Activated CD8-positive, alpha-beta T cell treated with anti-CD3 and anti-CD28 coated beads for 36 hours (primary cell): ENCODE measurements around the gene PCDHGA7. TPM values are rescaled to one million over a fixed set of nuclear protein-coding genes. Genes with fewer than 3 reads are reported as not detected.
"Not testable (repeated sequence)": the region's sequence is repeated elsewhere in the genome, so short reads cannot be mapped to it uniquely, and the experiment has no call there.

Source experiments
- ATAC-seq: fragments of 200-7000 bp; cut with Tn5 transposase; one replicate; pipeline ENCODE4 v1.10.0; 2021; ENCODE audit warnings: mild to moderate bottlenecking, moderate library complexity
- CTCF ChIA-PET: fragments of 350-600 bp; sonication (Branson Sonifier 250); formaldehyde crosslinking; loops from one replicate; lab custom pipeline; 2021; ENCODE audit warnings: antibody characterized with exemption; lab: Charles Lee
- POLR2A ChIA-PET: fragments of 350-600 bp; sonication (Branson Sonifier 250); formaldehyde crosslinking; loops from one replicate; lab custom pipeline; 2021; ENCODE audit warnings: antibody characterized with exemption; lab: Charles Lee
- DNase-seq: peaks from one replicate; pipeline ENCODE4 v3.0.0-alpha.2; 2020
- H3K27ac Mint-ChIP-seq: one replicate; pipeline ENCODE4 v1.8.0; 2021; ENCODE audit warnings: mild to moderate bottlenecking, mixed read lengths
- H3K27me3 Mint-ChIP-seq: one replicate; pipeline ENCODE4 v1.8.0; 2021; ENCODE audit warnings: mixed read lengths
- H3K36me3 Mint-ChIP-seq: one replicate; pipeline ENCODE4 v1.8.0; 2021; ENCODE audit warnings: low read depth, mixed read lengths
- H3K4me1 Mint-ChIP-seq: one replicate; pipeline ENCODE4 v1.8.0; 2021; ENCODE audit warnings: low read depth, mixed read lengths
- H3K4me3 Mint-ChIP-seq: one replicate; pipeline ENCODE4 v1.8.0; 2021; ENCODE audit warnings: mild to moderate bottlenecking, moderate library complexity, mixed read lengths
- H3K9me3 Mint-ChIP-seq: one replicate; pipeline ENCODE4 v1.8.0; 2021; ENCODE audit warnings: mixed read lengths
- intact Hi-C: fragments of 100-400 bp; cut with micrococcal nuclease; formaldehyde crosslinking; loops from one replicate; pipeline ENCODE4 v1.10.0; 2022
- total RNA-seq, 2 experiments: library from RNA; stranded (reverse); gene quantifications; one replicate each; pipeline ENCODE4 v1.2.3, GENCODE V29; 2021
- TF ChIP-seq, protein P1 (sequence below): fragments of 200-600 bp; IDR thresholded peaks from one replicate; pipeline ENCODE4 v1.8.0; 2022; ENCODE audit warnings: antibody characterized with exemption, mild to moderate bottlenecking

PCDHGA7 gene
- total RNA-seq, 2 experiments from 2014 or later = not detected

DNA sequence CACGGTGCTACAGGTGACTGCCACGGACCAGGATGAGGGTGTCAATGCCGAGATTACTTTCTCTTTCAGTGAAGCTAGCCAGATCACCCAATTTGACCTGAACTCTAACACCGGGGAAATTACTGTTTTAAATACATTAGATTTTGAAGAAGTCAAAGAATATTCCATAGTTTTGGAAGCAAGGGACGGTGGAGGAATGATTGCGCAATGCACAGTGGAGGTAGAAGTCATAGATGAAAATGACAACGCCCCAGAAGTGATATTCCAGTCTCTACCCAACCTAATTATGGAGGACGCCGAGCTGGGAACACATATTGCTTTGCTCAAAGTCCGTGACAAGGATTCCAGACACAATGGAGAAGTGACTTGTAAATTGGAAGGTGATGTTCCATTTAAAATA lies 6.1 kb downstream of the PCDHGA7 start:
- TF ChIP-seq, protein P1, sequence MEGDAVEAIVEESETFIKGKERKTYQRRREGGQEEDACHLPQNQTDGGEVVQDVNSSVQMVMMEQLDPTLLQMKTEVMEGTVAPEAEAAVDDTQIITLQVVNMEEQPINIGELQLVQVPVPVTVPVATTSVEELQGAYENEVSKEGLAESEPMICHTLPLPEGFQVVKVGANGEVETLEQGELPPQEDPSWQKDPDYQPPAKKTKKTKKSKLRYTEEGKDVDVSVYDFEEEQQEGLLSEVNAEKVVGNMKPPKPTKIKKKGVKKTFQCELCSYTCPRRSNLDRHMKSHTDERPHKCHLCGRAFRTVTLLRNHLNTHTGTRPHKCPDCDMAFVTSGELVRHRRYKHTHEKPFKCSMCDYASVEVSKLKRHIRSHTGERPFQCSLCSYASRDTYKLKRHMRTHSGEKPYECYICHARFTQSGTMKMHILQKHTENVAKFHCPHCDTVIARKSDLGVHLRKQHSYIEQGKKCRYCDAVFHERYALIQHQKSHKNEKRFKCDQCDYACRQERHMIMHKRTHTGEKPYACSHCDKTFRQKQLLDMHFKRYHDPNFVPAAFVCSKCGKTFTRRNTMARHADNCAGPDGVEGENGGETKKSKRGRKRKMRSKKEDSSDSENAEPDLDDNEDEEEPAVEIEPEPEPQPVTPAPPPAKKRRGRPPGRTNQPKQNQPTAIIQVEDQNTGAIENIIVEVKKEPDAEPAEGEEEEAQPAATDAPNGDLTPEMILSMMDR = no peak
- CTCF ChIA-PET = interaction anchor here (0.8 to 1.5 kb wide), 3 partner anchors 19 to 123 kb away, joined by 3 to 5 read pairs (median 4); partner anchors contain the start of genes PCDHGA11 and PCDHGB3
- Mint-ChIP-seq H3K9me3 (peaks cover 36% of the 10 kb centered on the region), H3K4me1 (peaks cover 2% of the 10 kb centered on the region), H3K36me3 (peaks cover 17% of the 10 kb centered on the region), H3K27ac (no peak overlapping the region), H3K4me3 (no peak overlapping the region), H3K27me3 (peaks cover 68% of the 10 kb centered on the region)
- POLR2A ChIA-PET = no interaction called here
- ATAC-seq (no peak), DNase-seq (no peak)
- intact Hi-C loops = no loop called here

DNA sequence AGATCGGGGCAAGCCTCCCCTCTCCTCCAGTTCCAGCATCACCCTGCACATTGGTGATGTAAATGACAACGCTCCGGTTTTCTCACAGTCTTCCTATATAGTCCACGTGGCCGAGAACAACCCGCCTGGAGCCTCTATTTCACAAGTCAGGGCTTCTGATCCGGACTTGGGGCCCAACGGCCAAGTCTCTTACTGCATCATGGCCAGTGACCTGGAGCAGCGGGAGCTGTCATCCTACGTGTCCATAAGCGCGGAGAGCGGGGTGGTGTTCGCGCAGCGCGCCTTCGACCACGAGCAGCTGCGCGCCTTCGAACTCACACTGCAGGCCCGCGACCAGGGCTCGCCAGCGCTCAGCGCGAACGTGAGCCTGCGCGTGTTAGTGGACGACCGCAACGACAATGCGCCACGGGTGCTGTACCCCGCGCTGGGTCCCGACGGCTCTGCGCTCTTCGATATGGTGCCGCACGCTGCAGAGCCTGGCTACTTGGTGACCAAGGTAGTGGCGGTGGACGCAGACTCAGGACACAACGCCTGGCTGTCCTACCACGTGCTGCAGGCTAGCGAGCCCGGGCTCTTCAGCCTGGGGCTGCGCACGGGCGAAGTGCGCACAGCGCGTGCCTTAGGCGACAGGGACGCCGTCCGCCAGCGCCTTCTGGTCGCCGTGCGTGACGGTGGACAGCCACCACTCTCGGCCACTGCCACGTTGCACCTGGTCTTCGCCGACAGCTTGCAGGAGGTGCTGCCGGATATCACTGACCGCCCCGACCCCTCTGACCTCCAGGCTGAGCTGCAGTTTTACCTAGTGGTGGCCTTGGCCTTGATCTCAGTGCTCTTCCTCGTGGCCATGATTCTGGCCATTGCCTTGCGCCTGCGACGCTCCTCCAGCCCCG lies 6.9 kb downstream of the PCDHGA7 start:
- POLR2A ChIA-PET = no interaction called here
- H3K27ac Mint-ChIP-seq = no peak overlapping the region
- no peak overlapping the region for H3K4me3 Mint-ChIP-seq
- no peak for ATAC-seq
- peaks cover 2% of the 10 kb centered on the region for H3K4me1 Mint-ChIP-seq
- no peak for DNase-seq
- peaks cover 41% of the 10 kb centered on the region for H3K9me3 Mint-ChIP-seq
- H3K36me3 Mint-ChIP-seq = peaks cover 20% of the 10 kb centered on the region
- TF ChIP-seq, protein P1 = no peak
- CTCF ChIA-PET = interaction anchor here (0.7 to 1.5 kb wide), 9 partner anchors 15 to 202 kb away, joined by 3 to 5 read pairs (median 3); partner anchors contain the start of genes PCDHGA11, PCDHGA3, PCDHGB3 and PCDHGB6
- intact Hi-C loops = no loop called here
- peaks cover 67% of the 10 kb centered on the region for H3K27me3 Mint-ChIP-seq

DNA sequence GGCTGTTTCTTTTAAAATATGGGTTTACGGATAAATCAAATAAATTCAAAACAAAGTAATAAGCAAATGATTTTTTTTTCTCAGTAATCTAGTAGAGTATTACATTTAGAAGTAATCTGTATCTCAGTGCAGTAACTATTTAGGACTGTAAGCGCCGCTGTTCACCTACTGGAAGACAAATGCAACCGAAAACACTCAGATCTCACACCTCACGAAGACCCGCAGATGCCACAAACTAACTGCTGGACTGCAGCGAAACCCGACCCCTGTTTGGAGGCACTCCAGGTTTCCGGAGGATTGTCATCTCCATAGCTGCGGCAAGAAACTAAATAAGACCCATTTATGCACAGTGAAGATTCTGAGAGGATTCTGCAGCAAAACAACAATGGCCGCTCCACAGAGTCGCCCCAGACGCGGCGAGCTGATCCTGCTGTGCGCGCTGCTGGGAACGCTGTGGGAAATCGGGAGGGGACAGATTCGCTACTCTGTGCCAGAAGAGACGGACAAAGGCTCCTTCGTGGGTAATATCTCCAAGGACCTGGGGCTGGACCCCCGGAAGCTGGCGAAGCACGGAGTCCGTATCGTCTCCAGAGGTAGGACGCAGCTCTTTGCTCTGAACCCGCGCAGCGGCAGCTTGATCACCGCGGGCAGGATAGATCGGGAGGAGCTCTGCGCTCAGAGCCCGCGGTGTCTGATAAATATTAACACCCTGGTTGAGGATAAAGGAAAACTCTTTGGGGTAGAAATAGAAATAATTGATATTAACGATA lies 10.1 kb downstream of the PCDHGA7 start, which contains the start of gene PCDHGA8:
Gene PCDHGA8, plus strand, starts transcription at position 205 of the 770 bp plus-strand sequence. Its CDS starts 181 bp downstream, at position 386.
- Mint-ChIP-seq H3K9me3 (peaks cover 31% of the 10 kb centered on the region), H3K4me1 (peaks cover 2% of the 10 kb centered on the region), H3K27me3 (peaks cover 57% of the 10 kb centered on the region), H3K36me3 (peaks cover 19% of the 10 kb centered on the region), H3K27ac (no peak within 1 kb of the TSS), H3K4me3 (no peak within 1 kb of the TSS)
- ChIA-PET CTCF (interaction anchor here (1.0 to 2.2 kb wide), 9 partner anchors 15 to 206 kb away, joined by 3 to 9 read pairs (median 3); partner anchors contain the start of genes PCDHB9, PCDHGA1, PCDHGA10 and PCDHGA11), POLR2A (no interaction called here)
- no peak for ATAC-seq
- no peak for DNase-seq
- intact Hi-C loops = no loop called here
- TF ChIP-seq, protein P1 = peak; percentile 33

DNA sequence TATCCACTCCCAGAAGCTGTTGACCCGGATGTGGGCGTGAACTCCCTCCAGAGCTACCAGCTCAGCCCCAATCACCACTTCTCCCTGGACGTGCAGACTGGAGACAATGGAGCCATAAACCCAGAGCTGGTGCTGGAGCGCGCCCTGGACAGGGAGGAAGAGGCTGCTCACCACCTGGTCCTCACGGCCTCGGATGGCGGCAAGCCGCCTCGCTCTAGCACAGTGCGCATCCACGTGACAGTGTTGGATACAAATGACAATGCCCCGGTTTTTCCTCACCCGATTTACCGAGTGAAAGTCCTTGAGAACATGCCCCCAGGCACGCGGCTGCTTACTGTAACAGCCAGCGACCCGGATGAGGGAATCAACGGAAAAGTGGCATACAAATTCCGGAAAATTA lies 10.7 kb downstream of the PCDHGA7 start:
- TF ChIP-seq, protein P1 = no peak

DNA sequence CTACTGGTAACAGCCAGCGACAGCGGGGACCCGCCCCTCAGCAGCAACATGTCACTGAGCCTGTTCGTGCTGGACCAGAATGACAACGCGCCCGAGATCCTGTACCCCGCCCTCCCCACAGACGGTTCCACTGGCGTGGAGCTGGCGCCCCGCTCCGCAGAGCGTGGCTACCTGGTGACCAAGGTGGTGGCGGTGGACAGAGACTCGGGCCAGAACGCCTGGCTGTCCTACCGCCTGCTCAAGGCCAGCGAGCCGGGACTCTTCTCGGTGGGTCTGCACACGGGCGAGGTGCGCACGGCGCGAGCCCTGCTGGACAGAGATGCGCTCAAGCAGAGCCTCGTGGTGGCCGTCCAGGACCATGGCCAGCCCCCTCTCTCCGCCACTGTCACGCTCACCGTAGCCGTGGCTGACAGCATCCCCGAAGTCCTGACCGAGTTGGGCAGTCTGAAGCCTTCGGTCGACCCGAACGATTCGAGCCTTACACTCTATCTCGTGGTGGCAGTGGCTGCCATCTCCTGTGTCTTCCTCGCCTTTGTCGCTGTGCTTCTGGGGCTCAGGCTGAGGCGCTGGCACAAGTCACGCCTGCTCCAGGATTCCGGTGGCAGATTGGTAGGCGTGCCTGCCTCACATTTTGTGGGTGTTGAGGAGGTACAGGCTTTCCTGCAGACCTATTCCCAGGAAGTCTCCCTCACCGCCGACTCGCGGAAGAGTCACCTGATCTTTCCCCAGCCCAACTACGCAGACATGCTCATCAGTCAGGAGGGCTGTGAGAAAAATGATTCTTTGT lies 12.1 kb downstream of the PCDHGA7 start:
- ATAC-seq, DNase-seq, H3K27ac Mint-ChIP-seq, H3K4me1 Mint-ChIP-seq, POLR2A ChIA-PET, H3K4me3 Mint-ChIP-seq, intact Hi-C loops: not testable (repeated sequence)
- Mint-ChIP-seq H3K36me3 (peaks cover 23% of the 10 kb centered on the region), H3K9me3 (peaks cover 29% of the 10 kb centered on the region), H3K27me3 (peaks cover 55% of the 10 kb centered on the region)
- CTCF ChIA-PET = interaction anchor here (3.6 kb wide), 1 partner anchor 19 kb away, joined by 19 read pairs; the partner anchor contains the start of gene PCDHGA10

More for the DNA sequence above, 10.7 kb downstream of the PCDHGA7 start:
- CTCF ChIA-PET = interaction anchor here (0.6 to 2.2 kb wide), 6 partner anchors 14 to 92 kb away, joined by 3 to 9 read pairs (median 3); partner anchors contain the start of genes PCDHGA1, PCDHGA10, PCDHGA12 and PCDHGB6
- Mint-ChIP-seq H3K27ac (no peak overlapping the region), H3K9me3 (peaks cover 29% of the 10 kb centered on the region), H3K27me3 (peaks cover 57% of the 10 kb centered on the region), H3K4me3 (no peak overlapping the region), H3K4me1 (peaks cover 2% of the 10 kb centered on the region), H3K36me3 (peaks cover 19% of the 10 kb centered on the region)
- POLR2A ChIA-PET = no interaction called here
- ATAC-seq = no peak
- no peak for DNase-seq
- intact Hi-C loops = no loop called here
